Measurements from ENCODE around the gene ADCK1.

DNA sequence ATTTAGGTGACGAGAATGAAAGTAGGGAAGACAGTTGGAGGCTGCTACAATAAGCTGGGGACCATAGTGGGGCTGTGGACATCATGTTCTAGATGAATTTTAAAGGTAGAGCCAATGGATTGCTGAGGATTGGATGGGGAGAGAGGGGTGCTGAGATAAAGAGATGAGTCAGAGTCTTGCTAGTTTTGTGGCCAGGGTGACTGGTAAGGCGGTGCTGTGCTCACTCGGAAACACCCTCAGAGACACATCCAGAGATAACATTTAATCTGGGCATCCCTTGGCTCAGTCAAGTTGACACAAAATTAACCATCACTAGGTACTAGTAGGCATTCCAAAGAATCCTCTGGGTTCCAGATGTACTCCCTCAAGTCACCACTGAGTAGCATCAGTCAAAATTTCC, 170.7 kb downstream of the ADCK1 start:
- TF ChIP-seq, protein P1, sequence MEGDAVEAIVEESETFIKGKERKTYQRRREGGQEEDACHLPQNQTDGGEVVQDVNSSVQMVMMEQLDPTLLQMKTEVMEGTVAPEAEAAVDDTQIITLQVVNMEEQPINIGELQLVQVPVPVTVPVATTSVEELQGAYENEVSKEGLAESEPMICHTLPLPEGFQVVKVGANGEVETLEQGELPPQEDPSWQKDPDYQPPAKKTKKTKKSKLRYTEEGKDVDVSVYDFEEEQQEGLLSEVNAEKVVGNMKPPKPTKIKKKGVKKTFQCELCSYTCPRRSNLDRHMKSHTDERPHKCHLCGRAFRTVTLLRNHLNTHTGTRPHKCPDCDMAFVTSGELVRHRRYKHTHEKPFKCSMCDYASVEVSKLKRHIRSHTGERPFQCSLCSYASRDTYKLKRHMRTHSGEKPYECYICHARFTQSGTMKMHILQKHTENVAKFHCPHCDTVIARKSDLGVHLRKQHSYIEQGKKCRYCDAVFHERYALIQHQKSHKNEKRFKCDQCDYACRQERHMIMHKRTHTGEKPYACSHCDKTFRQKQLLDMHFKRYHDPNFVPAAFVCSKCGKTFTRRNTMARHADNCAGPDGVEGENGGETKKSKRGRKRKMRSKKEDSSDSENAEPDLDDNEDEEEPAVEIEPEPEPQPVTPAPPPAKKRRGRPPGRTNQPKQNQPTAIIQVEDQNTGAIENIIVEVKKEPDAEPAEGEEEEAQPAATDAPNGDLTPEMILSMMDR (conservative IDR thresholded peaks at IDR 0.05): no peak
- TF ChIP-seq ZFX (IDR thresholded peaks at IDR 0.05): no peak

All from C4-2B (cell line).